IPS DF 19.7 (cell line): ENCODE data around the gene GPRC5C.

Experiments
- DNase-seq: peaks from one replicate; pipeline ENCODE4 v3.0.0-alpha.2; 2013; ENCODE audit warnings: low read depth, low spot score

Gene GPRC5C, protein sequence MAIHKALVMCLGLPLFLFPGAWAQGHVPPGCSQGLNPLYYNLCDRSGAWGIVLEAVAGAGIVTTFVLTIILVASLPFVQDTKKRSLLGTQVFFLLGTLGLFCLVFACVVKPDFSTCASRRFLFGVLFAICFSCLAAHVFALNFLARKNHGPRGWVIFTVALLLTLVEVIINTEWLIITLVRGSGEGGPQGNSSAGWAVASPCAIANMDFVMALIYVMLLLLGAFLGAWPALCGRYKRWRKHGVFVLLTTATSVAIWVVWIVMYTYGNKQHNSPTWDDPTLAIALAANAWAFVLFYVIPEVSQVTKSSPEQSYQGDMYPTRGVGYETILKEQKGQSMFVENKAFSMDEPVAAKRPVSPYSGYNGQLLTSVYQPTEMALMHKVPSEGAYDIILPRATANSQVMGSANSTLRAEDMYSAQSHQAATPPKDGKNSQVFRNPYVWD

DNA sequence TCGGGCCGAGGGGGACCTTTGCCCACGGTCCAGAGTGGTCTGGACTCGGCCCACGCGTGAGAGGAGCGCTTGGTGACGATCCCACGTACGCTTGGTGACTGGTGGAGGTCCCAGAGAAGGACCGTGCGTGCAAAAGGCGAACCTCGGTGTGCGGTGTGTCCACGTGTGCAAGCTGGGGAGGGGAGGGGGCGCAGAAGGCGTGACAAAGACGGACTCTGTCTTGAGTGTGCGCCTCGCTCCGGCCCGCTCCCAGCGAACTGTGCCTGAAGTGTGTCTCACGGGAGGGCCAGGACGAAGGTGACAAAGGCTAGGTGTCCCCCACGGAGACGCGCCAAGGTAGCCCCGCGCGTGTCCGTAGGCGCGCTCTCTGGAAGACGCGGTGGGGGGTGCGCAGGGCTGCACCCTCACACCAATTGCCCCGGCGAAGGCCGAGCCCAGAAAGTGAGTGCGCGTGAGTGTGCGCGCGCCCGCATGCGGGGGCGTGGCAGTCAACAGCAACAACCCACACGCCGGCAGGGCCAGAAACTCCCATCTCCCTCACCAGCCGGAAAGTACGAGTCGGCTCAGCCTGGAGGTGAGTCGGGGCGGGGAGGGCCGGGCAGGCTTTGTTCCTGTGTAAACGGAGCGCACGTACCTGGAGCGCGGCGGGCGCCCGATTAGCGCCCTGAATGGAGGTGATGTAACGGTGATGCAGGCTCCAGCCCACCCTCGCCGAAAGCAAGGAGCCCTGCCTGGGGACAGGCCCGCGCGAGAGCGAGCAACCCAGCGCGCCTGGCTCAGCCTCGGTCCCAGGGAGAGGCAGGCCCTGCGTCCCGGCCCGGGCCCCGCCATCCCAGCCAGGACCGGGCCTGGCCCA is at the start of gene GPRC5C:
Gene GPRC5C (plus strand): TSS at position 521 of the 856 bp plus-strand sequence. CDS start 7,689 bp downstream, outside the sequence.
- DNase-seq = no peak

DNA sequence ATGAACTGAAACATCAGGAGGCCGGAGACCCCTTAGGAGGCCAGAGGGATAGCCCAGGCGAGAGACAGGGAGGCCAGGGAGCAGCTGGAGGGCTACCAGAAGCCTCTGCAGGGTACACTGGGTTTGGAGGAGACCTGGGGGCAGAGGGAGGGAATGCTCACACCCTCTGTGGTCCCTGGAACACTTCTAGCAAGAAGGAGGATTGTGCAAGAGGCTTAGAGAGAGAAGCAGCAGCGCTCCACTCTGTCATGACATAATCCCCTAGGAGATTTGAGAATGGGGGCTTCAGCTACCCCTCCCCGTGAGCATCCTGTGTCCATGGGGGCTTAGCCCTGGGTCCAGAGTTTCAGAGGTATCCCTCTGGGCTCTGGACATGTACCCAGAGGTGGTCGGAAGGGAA is 48.7 kb upstream of the GPRC5C start:
- DNase-seq = no peak

DNA sequence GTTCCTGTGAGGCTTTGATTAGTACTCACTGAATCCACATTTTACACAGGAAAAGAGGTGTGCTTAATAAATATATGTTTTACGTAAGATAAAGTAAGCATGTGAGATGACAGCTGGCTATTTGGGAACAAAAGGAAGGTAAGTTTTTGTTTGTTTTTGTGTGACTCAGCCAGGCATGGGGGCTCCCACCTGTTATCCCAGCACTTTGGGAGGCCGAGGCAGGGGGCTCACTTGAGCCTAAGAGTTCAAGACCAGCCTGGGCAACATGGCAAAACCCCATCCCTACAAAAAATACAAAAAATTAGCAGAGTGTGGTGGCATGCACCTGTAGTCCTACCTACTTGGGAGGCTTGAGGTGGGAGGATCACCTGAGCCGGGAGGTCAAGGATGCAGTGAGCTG is 46.7 kb upstream of the GPRC5C start:
- DNase-seq = no peak

DNA sequence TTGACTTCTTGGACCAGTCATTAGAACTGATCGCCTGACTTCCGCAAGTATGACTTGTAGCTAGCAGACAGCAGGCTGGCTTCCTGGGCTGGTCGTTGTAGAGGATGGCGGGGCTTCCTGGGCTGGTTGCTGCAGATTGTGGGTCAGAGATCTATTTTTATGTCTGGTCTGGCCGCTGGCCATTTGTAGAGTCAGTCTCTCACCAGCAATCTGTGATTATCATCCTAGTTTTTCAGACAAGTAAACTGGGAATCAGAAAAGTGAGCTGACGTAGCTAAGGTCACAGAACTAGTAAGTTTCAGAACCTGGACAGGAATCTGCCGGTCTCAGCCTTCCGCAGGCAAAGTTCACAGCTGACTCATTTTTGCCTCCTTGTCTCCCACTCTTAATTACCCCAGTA is 45.5 kb upstream of the GPRC5C start:
- DNase-seq = no peak

DNA sequence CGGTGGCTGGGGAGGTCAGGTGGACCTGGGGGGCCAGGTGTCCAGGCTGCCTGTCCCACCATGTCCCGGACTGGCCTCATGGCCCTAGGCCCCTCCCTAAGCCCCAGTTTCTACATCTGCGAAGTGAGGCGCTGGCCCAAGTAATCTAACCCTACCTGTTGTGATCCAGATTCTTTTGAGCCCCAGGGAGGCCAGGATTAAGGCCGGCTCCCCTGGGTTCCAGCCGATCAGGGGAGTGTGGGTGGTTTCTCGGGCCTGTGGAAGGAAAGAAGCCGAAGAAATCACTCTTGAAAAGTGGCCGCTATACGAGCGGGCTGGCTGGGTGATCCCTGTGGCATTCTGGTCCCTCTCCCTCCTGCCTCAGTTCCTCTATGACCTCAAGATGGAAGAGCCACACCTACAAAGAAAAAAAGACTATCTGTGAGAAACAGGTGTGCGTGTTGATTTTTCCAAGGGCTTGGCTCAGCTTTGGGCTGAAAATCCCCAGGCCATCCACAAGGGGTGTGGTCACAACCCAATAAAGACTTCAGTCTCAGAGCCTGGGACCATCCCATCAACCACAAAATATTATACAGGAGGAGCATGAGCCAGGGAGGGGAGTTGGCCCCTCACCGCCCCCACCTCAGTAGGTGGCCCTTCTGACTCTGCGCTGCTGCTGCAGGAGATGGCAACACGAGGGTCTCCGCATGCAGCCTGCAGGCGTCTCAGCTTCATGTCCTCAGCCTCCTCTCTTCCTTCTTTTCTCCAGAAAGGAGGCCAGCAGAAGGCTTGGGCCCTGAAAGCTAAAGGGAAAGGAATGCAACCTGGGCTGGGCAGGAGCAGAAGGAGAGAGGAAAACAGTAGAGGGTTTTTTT is 44.3 kb upstream of the GPRC5C start:
- DNase-seq = no peak

DNA sequence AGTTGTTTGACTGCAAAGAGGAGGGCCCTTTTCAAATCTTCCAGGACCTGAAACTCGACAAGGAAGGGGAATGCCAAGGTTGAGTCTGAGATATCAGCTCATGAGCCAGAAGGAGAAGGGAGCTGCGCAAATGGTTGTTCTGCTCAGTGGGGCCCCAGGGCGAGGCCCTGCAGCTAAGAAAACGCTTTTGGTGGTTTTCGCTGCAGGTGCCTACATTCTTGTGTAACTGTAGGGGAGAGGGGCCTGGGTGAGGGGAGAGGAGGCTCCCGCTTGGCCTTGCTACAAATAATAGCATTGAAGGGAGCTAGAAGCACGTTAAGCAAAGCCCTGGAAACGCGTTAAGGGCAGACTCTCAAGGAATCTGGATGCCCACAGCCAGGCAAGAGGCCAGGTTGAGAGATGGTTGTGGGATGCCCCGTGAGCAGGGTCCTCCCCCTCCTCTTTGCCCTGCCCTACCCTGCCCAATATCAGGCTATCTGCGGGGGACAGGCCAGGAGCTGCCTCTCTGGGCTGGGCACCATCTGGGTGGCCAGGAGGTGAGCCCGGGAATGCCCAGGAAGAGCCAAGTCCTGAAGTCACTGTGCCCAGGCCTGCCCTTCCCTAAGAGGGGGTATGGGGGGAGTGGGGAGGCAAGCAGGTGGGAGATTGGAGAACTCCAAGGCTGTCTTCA is 42.7 kb upstream of the GPRC5C start:
- DNase-seq = no peak

DNA sequence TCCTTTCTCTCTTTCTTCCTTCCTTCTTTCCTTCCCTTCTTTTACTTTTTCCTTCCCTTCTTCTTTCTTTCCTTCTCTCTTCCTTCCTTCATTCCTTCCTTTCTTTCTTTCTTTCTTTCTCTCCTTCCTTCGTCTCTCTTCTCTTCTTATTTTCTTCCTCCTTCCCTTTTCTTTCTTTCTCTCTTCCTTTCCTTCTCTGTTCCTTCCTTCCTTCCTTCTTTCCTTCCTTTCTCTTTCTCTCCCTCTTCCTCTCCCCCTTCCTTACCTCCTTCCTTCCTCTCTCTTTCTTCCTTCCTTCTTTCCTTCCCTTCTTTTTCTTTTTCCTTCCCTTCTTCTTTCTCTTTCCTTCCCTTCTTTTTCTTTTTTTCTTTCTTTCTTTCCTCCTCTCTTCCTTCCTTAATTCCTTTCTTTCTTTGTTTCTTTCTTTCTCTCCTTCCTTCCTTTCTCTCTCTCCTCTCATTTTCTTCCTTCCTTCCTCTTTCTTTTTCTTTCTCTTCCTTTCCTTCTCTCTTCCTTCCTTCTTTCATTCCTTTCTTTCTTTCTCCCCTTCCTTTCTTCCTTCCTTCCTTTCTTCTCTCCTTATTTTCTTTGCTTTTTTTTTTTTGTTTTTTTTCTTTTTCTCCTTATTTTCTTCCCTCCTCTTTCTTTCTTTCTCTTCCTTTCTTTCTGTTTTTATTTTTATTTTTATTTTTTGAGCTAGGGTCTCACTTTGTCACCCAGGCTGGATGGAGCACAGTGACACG is 41.8 kb upstream of the GPRC5C start:
- DNase-seq = no peak

DNA sequence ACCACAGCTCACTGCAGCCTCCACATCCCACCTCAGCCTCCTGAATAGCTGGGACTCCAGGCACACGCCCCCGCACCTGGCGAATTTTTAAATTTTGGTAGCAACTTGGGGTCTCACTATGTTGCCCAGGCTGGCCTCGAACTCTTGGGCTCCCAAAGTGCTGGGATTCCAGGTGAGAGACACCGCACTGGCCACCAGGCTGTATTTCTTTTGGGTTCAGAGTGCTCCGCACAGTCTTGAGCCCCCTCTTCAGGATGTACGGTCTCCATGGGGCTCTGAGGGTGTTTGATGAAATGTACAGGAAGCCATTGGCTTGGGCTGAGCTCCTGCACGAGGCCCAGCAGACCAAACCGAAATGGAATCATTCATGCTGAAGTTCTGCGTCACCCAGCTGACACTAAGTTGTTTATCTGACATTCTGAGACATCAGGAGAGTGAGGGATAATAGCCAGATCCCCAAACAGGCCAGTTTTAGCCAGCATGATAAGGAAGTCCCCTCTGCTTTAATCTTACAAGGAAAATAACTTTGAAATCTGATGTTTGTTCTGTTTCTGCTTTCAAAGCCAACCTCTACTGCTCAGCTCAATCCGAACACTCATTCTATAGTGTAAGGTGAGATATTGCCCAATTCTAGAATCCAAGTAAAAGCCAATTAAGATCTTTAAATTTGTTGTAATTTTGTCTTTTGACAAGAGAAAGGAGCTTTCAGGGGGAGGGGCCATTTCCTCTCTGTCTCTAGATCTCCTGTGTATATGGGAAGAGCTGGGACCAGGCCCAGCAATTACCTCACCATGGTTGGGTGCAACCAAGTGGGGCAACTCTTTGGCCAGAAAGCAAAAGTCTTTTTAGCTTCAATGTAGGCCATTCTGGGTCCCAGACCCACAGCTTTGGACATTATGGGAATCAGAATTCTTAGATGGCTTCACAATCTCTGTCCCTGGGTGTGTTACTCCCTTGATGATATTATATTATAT is 40.9 kb upstream of the GPRC5C start:
- DNase-seq = no peak

DNA sequence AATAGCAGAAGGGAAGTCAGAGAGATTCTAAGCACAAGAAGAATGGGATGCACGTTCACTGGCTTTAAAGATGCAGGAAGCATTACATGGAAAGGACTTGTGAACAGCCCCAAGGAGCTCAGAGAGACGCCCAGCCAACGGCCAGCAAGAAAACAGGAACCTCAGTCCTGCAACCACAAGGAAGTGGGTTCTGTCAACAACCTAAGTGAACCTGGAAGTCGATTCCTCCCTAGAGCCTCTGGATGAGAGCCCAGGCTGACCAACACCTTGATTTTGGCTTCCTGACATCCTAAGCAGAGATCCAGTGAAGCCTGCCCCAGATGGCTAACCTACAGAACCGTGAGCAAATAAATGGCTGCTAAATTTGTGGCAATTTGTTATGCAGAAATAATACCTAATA is 40.1 kb upstream of the GPRC5C start:
- no peak for DNase-seq

DNA sequence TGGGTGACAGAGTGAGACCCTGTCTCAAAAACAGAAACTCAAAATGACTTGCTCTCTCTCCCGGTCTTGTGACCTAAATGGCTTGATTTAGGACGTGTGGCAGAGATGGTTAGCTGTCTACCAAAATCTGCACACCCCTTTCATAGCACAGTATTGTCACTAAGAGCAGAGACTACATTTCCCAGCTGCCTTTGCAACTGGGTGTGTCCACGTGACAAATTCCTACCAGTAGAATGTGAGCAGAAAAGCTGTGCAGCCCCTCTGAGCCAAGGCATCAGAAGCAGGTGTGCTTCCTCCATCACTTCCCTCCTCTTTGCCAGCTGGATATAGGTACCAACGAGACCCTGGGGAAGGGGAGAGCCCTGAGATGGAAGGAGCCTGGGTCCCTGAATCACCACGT is 39.0 kb upstream of the GPRC5C start:
- no peak for DNase-seq

DNA sequence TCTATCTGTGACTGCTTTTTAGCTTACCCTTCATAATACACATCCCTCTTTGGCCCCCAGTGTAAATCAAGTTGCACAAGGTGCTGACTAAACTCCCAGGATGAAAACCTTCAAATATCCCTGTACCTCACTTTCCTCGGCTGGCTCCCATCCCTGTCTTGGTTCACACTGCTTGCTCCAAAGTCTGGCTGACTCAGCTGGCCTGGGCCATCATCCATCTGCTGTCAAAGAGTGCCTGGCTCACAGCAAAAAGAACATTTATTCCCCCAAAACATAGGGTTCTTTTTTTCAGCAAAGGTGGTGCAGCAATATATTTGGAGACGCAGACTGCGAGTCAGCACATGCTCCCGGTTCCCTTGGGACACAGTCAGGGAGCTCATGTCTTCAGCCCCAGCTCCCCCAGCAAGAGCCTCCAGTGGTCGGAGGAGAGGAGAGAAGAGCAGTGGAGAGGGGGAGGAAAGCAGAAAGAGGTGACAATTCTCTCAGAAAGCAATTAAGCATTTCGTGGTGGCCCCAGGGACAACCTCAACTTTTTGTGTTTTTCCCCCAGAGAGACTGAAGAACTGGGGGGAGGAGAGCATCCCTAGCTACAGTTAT is 38.4 kb upstream of the GPRC5C start:
- DNase-seq = no peak

DNA sequence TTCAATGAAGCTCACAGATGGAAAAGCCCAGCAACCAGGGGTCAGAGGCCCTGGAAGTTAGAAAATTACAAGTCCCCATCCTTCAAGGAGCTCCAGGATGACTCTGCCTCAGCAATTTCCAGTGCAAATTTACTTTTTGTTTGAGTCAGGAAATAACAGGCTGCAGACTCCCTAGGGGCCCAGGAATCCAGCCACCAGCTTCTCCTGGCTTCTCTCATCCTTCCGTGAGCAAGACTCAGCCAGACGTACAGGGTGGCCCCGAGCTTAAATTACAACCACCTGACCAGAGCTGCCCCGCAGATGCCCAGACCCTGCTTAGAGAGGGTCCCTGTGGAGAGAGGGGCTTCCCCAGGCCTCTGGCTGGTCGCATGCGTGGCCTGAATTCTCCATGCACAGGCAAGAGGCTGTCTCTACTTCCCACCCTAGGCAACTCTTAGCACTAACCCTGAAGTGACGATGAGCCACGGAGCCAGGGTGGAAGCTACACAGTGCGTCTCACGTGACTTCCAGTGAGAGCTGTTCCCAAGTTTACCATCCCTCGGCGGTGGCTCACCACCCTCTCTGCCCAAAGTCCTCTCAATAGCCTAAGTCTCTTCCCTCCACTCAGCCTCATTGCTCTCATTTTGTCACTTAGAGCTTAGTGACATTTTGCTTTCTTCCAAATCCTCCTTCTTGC is 37.5 kb upstream of the GPRC5C start:
- DNase-seq = no peak

DNA sequence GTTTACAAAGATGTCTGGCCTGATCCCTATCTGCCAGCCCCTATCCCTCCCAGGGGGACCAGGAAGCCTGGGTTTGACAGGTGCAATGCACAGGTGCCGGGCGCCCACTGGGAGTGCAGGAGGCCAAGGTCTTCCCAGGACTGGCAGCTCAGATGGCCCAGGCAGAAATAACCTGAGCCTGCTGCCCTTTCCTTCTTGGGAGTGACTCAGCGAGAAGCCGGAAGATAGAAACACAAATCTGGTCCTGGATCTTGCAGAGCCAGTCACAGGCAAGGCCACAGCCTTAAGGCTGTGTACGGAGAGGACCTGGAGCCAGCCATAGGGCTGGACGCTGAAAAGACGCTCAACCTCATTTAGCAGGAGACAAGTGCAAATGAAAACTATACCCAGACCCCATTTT is 36.9 kb upstream of the GPRC5C start:
- DNase-seq = no peak

DNA sequence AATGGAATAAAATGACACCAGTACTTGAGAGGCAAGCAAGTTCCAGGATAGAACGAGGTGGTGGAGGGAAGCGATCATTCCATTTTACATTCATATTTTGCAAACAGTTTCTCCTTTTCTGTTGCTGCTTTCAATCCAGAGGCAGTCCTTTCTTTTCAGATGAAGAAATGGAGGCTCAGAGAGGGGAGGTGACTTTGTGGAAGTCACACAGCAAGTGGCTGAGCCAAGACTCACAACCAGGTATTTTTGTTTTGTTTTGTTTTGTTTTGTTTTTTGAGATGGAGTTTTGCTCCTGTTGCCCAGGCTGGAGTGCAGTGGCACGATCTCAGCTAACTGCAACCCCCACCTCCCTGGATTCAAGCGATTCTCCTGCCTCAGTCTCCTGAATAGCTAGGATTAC is 35.3 kb upstream of the GPRC5C start:
- DNase-seq = no peak

DNA sequence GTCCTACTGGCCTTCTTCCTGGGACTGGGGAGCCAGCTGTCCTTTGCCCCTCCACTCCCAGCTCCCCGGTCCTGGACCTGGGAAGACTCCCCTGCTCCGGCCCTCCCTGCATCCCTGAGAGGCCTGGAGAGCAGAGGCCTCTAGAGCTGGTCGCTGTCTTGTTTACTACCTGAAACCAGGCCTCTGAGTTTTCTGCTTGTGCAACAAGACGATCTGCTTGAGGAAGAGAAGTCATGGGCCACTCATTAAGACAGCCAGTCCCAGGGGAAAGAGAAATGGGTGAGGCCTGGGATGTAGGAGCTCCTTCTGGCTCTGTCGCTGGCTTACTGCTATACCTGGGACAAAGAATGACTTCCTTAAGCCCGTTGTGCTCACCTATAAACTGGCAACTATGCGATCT is 29.8 kb upstream of the GPRC5C start:
- DNase-seq = no peak

DNA sequence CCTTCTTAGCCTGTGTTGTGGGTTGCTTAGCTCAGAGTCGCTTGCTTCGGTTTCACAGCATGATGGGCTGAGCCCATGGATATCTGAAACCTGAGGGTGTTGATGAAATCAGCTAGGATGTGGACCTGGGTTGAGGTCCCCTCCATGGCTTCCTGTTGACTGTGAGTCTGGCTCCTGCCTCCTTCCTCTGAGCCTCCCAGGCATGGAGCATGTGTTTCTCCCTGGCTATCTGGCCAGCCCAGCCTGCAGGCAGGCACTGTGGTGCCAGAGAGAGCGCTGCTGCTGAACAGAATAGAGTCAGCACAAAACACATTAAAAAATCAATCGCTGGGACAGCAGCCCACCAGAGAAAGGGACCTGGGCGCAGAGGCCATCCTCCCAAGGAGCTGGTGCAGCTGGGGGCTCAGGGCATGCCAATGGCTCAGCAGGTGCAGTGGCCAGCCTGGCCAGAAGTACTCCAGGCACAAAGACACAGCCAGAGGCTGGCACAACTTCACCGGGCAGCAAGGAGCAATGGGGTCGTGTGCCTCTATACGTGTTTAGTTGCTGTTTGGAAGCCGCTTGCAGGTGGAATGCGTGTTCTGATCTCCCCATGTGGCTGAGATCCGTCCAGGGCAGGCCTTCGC is 28.3 kb upstream of the GPRC5C start:
- no peak for DNase-seq

DNA sequence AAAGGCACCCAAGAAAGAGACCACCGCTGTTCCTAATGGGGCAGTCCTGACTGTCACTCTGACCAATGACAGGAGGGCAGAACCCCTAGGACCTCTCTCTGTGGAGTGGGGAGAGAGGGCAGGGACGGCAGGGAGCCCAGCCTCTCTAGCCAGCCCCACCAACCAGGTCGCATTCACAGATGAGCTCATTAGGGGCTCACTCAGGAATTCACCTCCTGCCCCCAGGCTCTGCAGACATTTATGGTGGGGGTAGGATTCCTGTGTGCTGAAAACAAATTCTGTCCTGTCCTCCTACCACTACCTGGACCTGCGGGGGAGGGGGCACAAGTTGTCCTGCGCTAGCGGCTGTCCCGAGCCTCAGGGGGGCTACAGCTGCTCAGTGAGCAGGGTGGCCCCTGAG is 27.7 kb upstream of the GPRC5C start:
- no peak for DNase-seq

DNA sequence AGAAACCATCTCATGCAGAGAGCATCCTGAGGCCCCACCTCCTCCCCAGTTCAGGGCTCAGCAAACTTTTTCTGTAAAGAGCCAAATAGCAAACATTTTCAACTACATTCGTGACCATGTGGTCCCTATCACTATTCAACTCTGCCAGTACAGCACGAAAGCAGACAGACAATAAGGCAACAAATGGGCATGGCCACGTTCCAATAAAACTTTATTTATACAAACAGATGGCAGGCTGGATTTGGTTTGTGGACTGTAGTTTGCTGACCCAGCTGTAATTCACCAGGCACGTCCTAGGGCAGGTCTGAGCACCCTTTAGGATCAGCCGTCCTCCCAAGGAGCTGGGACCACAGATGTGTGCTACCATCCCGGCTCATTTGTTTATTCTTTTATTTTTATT is 27.1 kb upstream of the GPRC5C start:
- no peak for DNase-seq
